G401 (cell line): ENCODE data around the gene ZMPSTE24. TPM values are rescaled to one million over a fixed set of nuclear protein-coding genes. Genes with fewer than 3 reads are reported as not detected.

ENCODE experiments used
- DNase-seq: peaks from one replicate; pipeline ENCODE4 v3.0.0-alpha.2; 2015; ENCODE audit warnings: low spot score
- in situ Hi-C: cut with HindIII; loops from 2 replicates; pipeline ENCODE4 v1.10.0; 2016; ENCODE audit warnings: low sequenced_read_pairs, mixed read lengths
- total RNA-seq: library from RNA; depleted of rRNA; stranded (reverse); fragments of >200 nt; shearing (Covaris generic); gene quantifications from 2 replicates; pipeline ENCODE4 v1.2.3, GENCODE V29; 2014

ZMPSTE24 gene
- total RNA-seq, 1 experiment from 2014 or later = 36.0 TPM

- in situ Hi-C loops = no loop called here
- DNase-seq = no peak
Observed at GRCh38 chr1:40256401-40257084, 1.5 kb upstream of the ZMPSTE24 start.

- no peak for DNase-seq
- in situ Hi-C loops = no loop called here
Observed at GRCh38 chr1:40257313-40257687, 736 bp upstream of the ZMPSTE24 start.

- no peak for DNase-seq
- in situ Hi-C loops = no loop called here
Observed at GRCh38 chr1:40258445-40258769, 371 bp downstream of the ZMPSTE24 start.

GRCh38 chr1:40264354-40264781, 6.3 kb downstream of the ZMPSTE24 start:
- in situ Hi-C loops = no loop called here
- no peak for DNase-seq

- in situ Hi-C loops = no loop called here
- no peak for DNase-seq
Observed at GRCh38 chr1:40265298-40265697, 7.3 kb downstream of the ZMPSTE24 start.

- DNase-seq = no peak
- in situ Hi-C loops = no loop called here
Observed at GRCh38 chr1:40265919-40266318, 7.9 kb downstream of the ZMPSTE24 start.

GRCh38 chr1:40266786-40267535, 8.9 kb downstream of the ZMPSTE24 start:
- no peak for DNase-seq
- in situ Hi-C loops = no loop called here

- in situ Hi-C loops = no loop called here
Observed at GRCh38 chr1:40267767-40268187, 9.7 kb downstream of the ZMPSTE24 start.

GRCh38 chr1:40268211-40268610, 10.2 kb downstream of the ZMPSTE24 start:
- in situ Hi-C loops = no loop called here
- DNase-seq = no peak

More at GRCh38 chr1:40267767-40268187, 9.7 kb downstream of the ZMPSTE24 start:
- no peak for DNase-seq

- in situ Hi-C loops = no loop called here
- no peak for DNase-seq
Observed at GRCh38 chr1:40270152-40270834, 12.3 kb downstream of the ZMPSTE24 start.

GRCh38 chr1:40272653-40273213, 14.7 kb downstream of the ZMPSTE24 start:
- DNase-seq = no peak
- in situ Hi-C loops = no loop called here

GRCh38 chr1:40273547-40274166, 15.6 kb downstream of the ZMPSTE24 start:
- no peak for DNase-seq
- in situ Hi-C loops = no loop called here

GRCh38 chr1:40274331-40274730, 16.3 kb downstream of the ZMPSTE24 start:
- in situ Hi-C loops = no loop called here
- no peak for DNase-seq

GRCh38 chr1:40276122-40276521, 18.1 kb downstream of the ZMPSTE24 start:
- in situ Hi-C loops = no loop called here
- DNase-seq = no peak

- in situ Hi-C loops = no loop called here
- DNase-seq = no peak
Observed at GRCh38 chr1:40281853-40282252, 23.8 kb downstream of the ZMPSTE24 start.

GRCh38 chr1:40291293-40291692, 33.3 kb downstream of the ZMPSTE24 start:
- in situ Hi-C loops = loop anchor here (10.0 kb wide), 1 partner anchor 46 kb away; the partner anchor contains the start of gene TMCO2
- no peak for DNase-seq

- no peak for DNase-seq
- in situ Hi-C loops = loop anchor here (10.0 kb wide), 1 partner anchor 55 kb away; the partner anchor contains the start of gene TMCO2
Observed at GRCh38 chr1:40299366-40300248, 41.6 kb downstream of the ZMPSTE24 start.

GRCh38 chr1:40300249-40300567, 42.2 kb downstream of the ZMPSTE24 start:
- in situ Hi-C loops = no loop called here
- DNase-seq = no peak

GRCh38 chr1:40300651-40301050, 42.6 kb downstream of the ZMPSTE24 start:
- in situ Hi-C loops = no loop called here
- no peak for DNase-seq
